IMR-90 (cell line): ENCODE results near the gene DPP6. TPM values are rescaled to one million over a fixed set of nuclear protein-coding genes. Genes with fewer than 3 reads are reported as not detected.

Experiments used
- ATAC-seq: fragments of 200-7000 bp; cut with Tn5 transposase; 2 replicates; pipeline ENCODE4 v1.9.1; 2020; ENCODE audit warnings: low read depth, mild to moderate bottlenecking, moderate library complexity
- BruUV-seq: library from RNA; stranded (reverse); fragments of 400-500 nt; replicated peaks from 2 replicates; lab custom pipeline; 2021; lab: Mats Ljungman, UMichigan
- CTCF ChIA-PET: fragments of 300-600 bp; formaldehyde crosslinking; extraction: SDS; loops from one replicate; lab custom pipeline; 2021; ENCODE audit warnings: antibody characterized with exemption; lab: Yijun Ruan, JAX
- POLR2A ChIA-PET: fragments of 300-600 bp; sonication (Branson Sonifier 250); formaldehyde crosslinking; loops from one replicate; lab custom pipeline; 2022; ENCODE audit warnings: antibody characterized with exemption; ENCODE audit not compliant: unreplicated experiment; lab: Charles Lee
- DNase-seq: peaks from one replicate; pipeline ENCODE4 v3.0.0; 2013
- H2AFZ ChIP-seq: replicated peaks from 2 replicates; pipeline ENCODE3; 2013; ENCODE audit warnings: low read length, mild to moderate bottlenecking; ENCODE audit not compliant: poor library complexity
- H2AK5ac ChIP-seq: 2 replicates; pipeline ENCODE4 v1.6.1; 2013; ENCODE audit warnings: low read depth, low read length, inconsistent platforms
- H2AK9ac ChIP-seq: replicated peaks from 2 replicates; pipeline ENCODE3; 2013; ENCODE audit warnings: mild to moderate bottlenecking, low read depth, low read length, moderate library complexity; ENCODE audit not compliant: poor library complexity
- H2BK120ac ChIP-seq: 2 replicates; pipeline ENCODE4 v1.6.1; 2013; ENCODE audit warnings: low read depth, low read length, inconsistent platforms
- H2BK15ac ChIP-seq: 3 replicates; pipeline ENCODE4 v1.6.1; 2013; ENCODE audit warnings: low read depth, low read length, inconsistent platforms
- H2BK20ac ChIP-seq: 2 replicates; pipeline ENCODE4 v1.6.1; 2013; ENCODE audit warnings: low read depth, mild to moderate bottlenecking, inconsistent platforms, low read length, moderate library complexity
- H2BK5ac ChIP-seq: 2 replicates; pipeline ENCODE4 v1.6.1; 2013; ENCODE audit warnings: mild to moderate bottlenecking, low read depth, low read length, inconsistent platforms; ENCODE audit not compliant: poor library complexity, severe bottlenecking
- H3K14ac ChIP-seq: replicated peaks from 2 replicates; pipeline ENCODE4 v1.6.1; 2013; ENCODE audit warnings: low read depth, low read length, inconsistent platforms
- H3K18ac ChIP-seq: 2 replicates; pipeline ENCODE4 v1.6.1; 2013; ENCODE audit warnings: low read depth, low read length, control low read depth
- H3K23ac ChIP-seq: 2 replicates; pipeline ENCODE4 v1.6.1; 2013; ENCODE audit warnings: low read depth, low read length, inconsistent platforms
- H3K27ac ChIP-seq: 2 replicates; pipeline ENCODE4 v1.5.1; 2013; ENCODE audit warnings: mild to moderate bottlenecking, control low read depth, low read length; ENCODE audit not compliant: insufficient read depth
- H3K27me3 ChIP-seq: 2 replicates; pipeline ENCODE4 v1.6.1; 2013; ENCODE audit warnings: low read length; ENCODE audit not compliant: control insufficient read depth, insufficient read depth
- H3K36me3 ChIP-seq: 2 replicates; pipeline ENCODE4 v1.6.1; 2013; ENCODE audit warnings: low read length, mixed read lengths; ENCODE audit not compliant: control insufficient read depth, insufficient read depth
- H3K4ac ChIP-seq: 2 replicates; pipeline ENCODE4 v1.6.1; 2013; ENCODE audit warnings: low read depth, low read length, inconsistent platforms
- H3K4me1 ChIP-seq: 2 replicates; pipeline ENCODE4 v1.6.1; 2013; ENCODE audit warnings: low read length, mixed read lengths; ENCODE audit not compliant: control insufficient read depth, insufficient read depth
- H3K4me2 ChIP-seq: 2 replicates; pipeline ENCODE4 v1.6.1; 2013; ENCODE audit warnings: low read depth, mild to moderate bottlenecking, control low read depth, low read length, moderate library complexity
- H3K4me3 ChIP-seq: 2 replicates; pipeline ENCODE4 v1.5.1; 2013; ENCODE audit warnings: low read depth, mild to moderate bottlenecking, control low read depth, low read length, moderate library complexity; ENCODE audit not compliant: insufficient read depth
- H3K56ac ChIP-seq: 2 replicates; pipeline ENCODE4 v1.6.1; 2013; ENCODE audit warnings: low read length, inconsistent platforms; ENCODE audit not compliant: insufficient read depth; ENCODE audit errors: extremely low read depth
- H3K79me1 ChIP-seq, 2 experiments: 2 replicates each; pipeline ENCODE4 v1.6.1; 2013; ENCODE audit warnings: low read length in 2 of 2, inconsistent platforms in 1 of 2, low read depth in 1 of 2
- H3K9ac ChIP-seq: 2 replicates; pipeline ENCODE4 v1.6.1; 2013; ENCODE audit warnings: low read depth, low read length, control low read depth
- H3K9me1 ChIP-seq: 2 replicates; pipeline ENCODE4 v1.6.1; 2013; ENCODE audit warnings: low read length, inconsistent platforms; ENCODE audit not compliant: insufficient read depth
- H3K9me3 ChIP-seq: 2 replicates; pipeline ENCODE4 v1.6.1; 2013; ENCODE audit warnings: low read length; ENCODE audit not compliant: control insufficient read depth, insufficient read depth
- H4K20me1 ChIP-seq: 2 replicates; pipeline ENCODE4 v1.6.1; 2013; ENCODE audit warnings: low read length, inconsistent platforms; ENCODE audit not compliant: insufficient read depth
- H4K5ac ChIP-seq: 2 replicates; pipeline ENCODE4 v1.6.1; 2013; ENCODE audit warnings: mild to moderate bottlenecking, low read depth, low read length, control low read depth
- H4K8ac ChIP-seq, 2 experiments: 2 replicates each; pipeline ENCODE4 v1.6.1; 2013; ENCODE audit warnings: low read depth in 2 of 2, low read length in 2 of 2, control low read depth in 1 of 2, inconsistent platforms in 1 of 2
- H4K91ac ChIP-seq: 2 replicates; pipeline ENCODE4 v1.6.1; 2013; ENCODE audit warnings: low read depth, low read length, inconsistent platforms; ENCODE audit not compliant: insufficient read depth
- BHLHE40 ChIP-seq: fragments of 150-350 bp; IDR thresholded peaks from 2 replicates; pipeline ENCODE4 v1.6.1; 2016; ENCODE audit warnings: mild to moderate bottlenecking, low read depth, low read length
- CEBPB ChIP-seq: IDR thresholded peaks from 2 replicates; pipeline ENCODE4 v1.6.1; 2012; ENCODE audit warnings: low read depth, low read length, improper control_type of control experiment
- CHD1 ChIP-seq: IDR thresholded peaks from 2 replicates; pipeline ENCODE4 v1.6.1; 2012; ENCODE audit warnings: low read depth, low read length, improper control_type of control experiment
- CTCF ChIP-seq: conservative IDR thresholded peaks from 2 replicates; pipeline ENCODE4 v1.5.1; 2012; ENCODE audit warnings: mild to moderate bottlenecking, low read depth, low read length, improper control_type of control experiment
- ELK1 ChIP-seq: fragments of 150-350 bp; IDR thresholded peaks from 2 replicates; pipeline ENCODE4 v1.6.1; 2016; ENCODE audit warnings: low read depth, mild to moderate bottlenecking, low read length, moderate library complexity, borderline replicate concordance
- FOS ChIP-seq: fragments of 150-350 bp; IDR thresholded peaks from 2 replicates; pipeline ENCODE4 v1.6.1; 2016; ENCODE audit warnings: low read depth, low read length
- MAFK ChIP-seq: IDR thresholded peaks from 2 replicates; pipeline ENCODE4 v1.6.1; 2012; ENCODE audit warnings: low read depth, low read length, improper control_type of control experiment
- MAZ ChIP-seq: IDR thresholded peaks from 2 replicates; pipeline ENCODE4 v1.6.1; 2012; ENCODE audit warnings: low read depth, mild to moderate bottlenecking, low read length, improper control_type of control experiment, moderate library complexity, borderline replicate concordance
- MXI1 ChIP-seq: IDR thresholded peaks from 2 replicates; pipeline ENCODE4 v1.6.1; 2012; ENCODE audit warnings: low read depth, mild to moderate bottlenecking, low read length, moderate library complexity, borderline replicate concordance
- NFE2L2 ChIP-seq: fragments of 150-350 bp; IDR thresholded peaks from 2 replicates; pipeline ENCODE4 v1.6.1; 2016; ENCODE audit warnings: low read depth, mild to moderate bottlenecking, low read length
- POLR2A ChIP-seq: IDR thresholded peaks from 2 replicates; pipeline ENCODE4 v1.6.1; 2012; ENCODE audit warnings: mild to moderate bottlenecking, low read depth, low read length
- RAD21 ChIP-seq: IDR thresholded peaks from 2 replicates; pipeline ENCODE4 v1.6.1; 2012; ENCODE audit warnings: low read length, improper control_type of control experiment
- RCOR1 ChIP-seq: IDR thresholded peaks from 2 replicates; pipeline ENCODE4 v1.6.1; 2012; ENCODE audit warnings: mild to moderate bottlenecking, low read length, improper control_type of control experiment; ENCODE audit not compliant: insufficient replicate concordance
- RFX5 ChIP-seq: IDR thresholded peaks from 2 replicates; pipeline ENCODE4 v1.8.0; 2012; ENCODE audit warnings: low read depth, mild to moderate bottlenecking, low read length, moderate library complexity
- SMC3 ChIP-seq: fragments of 150-350 bp; IDR thresholded peaks from 2 replicates; pipeline ENCODE4 v1.6.1; 2016; ENCODE audit warnings: low read depth, mild to moderate bottlenecking, antibody characterized with exemption, low read length, moderate library complexity
- USF2 ChIP-seq: fragments of 150-350 bp; IDR thresholded peaks from 2 replicates; pipeline ENCODE4 v1.6.1; 2017; ENCODE audit warnings: mild to moderate bottlenecking, antibody characterized with exemption, low read length, low read depth
- WGBS, 2 experiments: methylation state at CpG; one replicate each; pipeline versions ENCODE4 v1.1.5 to v1.1.7; 2013; ENCODE audit warnings: missing lambda C conversion rate in 2 of 2; ENCODE audit not compliant: insufficient read length in 1 of 2; ENCODE audit errors: extremely low coverage in 2 of 2; 5-methylcytosine and 5-hydroxymethylcytosine counted together
- dilution Hi-C: fragments of 300-500 bp; cut with HindIII; formaldehyde crosslinking; loops from one replicate; pipeline ENCODE4 v1.14.3; 2018; ENCODE audit warnings: low sequenced_read_pairs; ENCODE audit not compliant: unreplicated experiment
- in situ Hi-C: fragments of 300-500 bp; cut with MboI; formaldehyde crosslinking; loops from 3 replicates; pipeline ENCODE4 v1.14.3; 2019; ENCODE audit warnings: low sequenced_read_pairs, inconsistent platforms, mixed read lengths
- intact Hi-C: fragments of 100-400 bp; cut with micrococcal nuclease; formaldehyde crosslinking; loops from 2 replicates; pipeline ENCODE4 v1.10.0; 2022
- polyA plus RNA-seq, 3 experiments: library from polyadenylated mRNA; depleted of rRNA; stranded (reverse); fragments of >200 nt; gene quantifications; 2 replicates each; pipeline ENCODE4 v1.2.3, GENCODE V29; 2012; ENCODE audit warnings: low replicate concordance in 1 of 3
- total RNA-seq: library from RNA; depleted of rRNA; stranded (reverse); fragments of >200 nt; gene quantifications from 2 replicates; pipeline ENCODE4 v1.2.3, GENCODE V29; 2012

Gene DPP6
- total and polyA plus RNA-seq, 2 of the 4 experiments (the other 2 are of a cell fraction): not detected

DNA sequence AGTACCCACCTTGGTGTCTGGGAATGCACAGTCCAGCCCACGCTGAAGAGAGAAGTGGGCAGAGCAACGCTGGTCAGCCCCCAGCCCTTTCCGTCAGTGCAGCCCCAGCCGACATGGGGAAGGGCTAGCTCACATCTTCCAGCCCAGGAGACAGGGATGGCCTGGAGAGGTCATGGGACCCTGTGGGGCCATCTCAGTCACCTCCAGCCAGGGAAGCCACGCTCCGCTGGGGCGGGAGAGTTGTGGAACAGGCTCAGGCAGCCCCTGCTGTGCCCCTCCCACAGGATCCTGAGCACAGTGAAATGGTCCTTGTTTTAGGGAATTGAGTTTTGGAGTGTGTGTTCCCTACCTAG lies 865.6 kb downstream of the DPP6 start:
- Histone ChIP-seq H3K4me3 (no peak overlapping the region), H3K4me1 (no peaks in the 10 kb centered on the region), H3K56ac (no peak overlapping the region), H3K14ac (no peak overlapping the region), H4K8ac (no peak overlapping the region), H2AFZ (no peak overlapping the region), H3K23ac (no peak overlapping the region), H2BK120ac (no peak overlapping the region), H3K4ac (no peak overlapping the region), H3K9me3 (no peaks in the 10 kb centered on the region), H4K91ac (no peak overlapping the region), H4K20me1 (no peaks in the 10 kb centered on the region), H3K79me1 (no peaks in the 10 kb centered on the region), H4K5ac (no peak overlapping the region), H2AK9ac (no peak overlapping the region), H2AK5ac (no peak overlapping the region), H3K4me2 (no peak overlapping the region), H2BK15ac (no peak overlapping the region), H3K9me1 (no peaks in the 10 kb centered on the region), H3K36me3 (no peaks in the 10 kb centered on the region), H3K18ac (no peak overlapping the region), H3K9ac (no peak overlapping the region), H3K27me3 (peaks cover 13% of the 10 kb centered on the region; the same call in 1 of the 2 replicates), H2BK5ac (no peak overlapping the region), H3K27ac (no peak overlapping the region), H2BK20ac (no peak overlapping the region)
- in situ Hi-C loops (no loop called here), intact Hi-C loops (no loop called here), dilution Hi-C loops (no loop called here)
- ChIA-PET CTCF (no interaction called here), POLR2A (no interaction called here)
- no peak for DNase-seq
- no peak for TF ChIP-seq CHD1
- TF ChIP-seq RCOR1: no peak
- no peak for TF ChIP-seq MAZ
- no peak for TF ChIP-seq SMC3
- TF ChIP-seq ELK1: no peak
- TF ChIP-seq RFX5: no peak
- no peak for TF ChIP-seq POLR2A
- TF ChIP-seq MXI1: no peak
- no peak for TF ChIP-seq FOS
- no peak for TF ChIP-seq CEBPB
- TF ChIP-seq RAD21: no peak
- no peak for TF ChIP-seq NFE2L2
- no peak for TF ChIP-seq BHLHE40
- no peak for TF ChIP-seq CTCF
- TF ChIP-seq USF2: no peak
- TF ChIP-seq MAFK: no peak
- BruUV-seq: no TSS peak
- 57% methylated on average over 1 of the region's 7 CpGs; no CpG with 5 or more reads in 1 of the 2 experiments for WGBS, 2 experiments
- no peak for ATAC-seq
